ELR (cell line): ENCODE measurements around the gene MAST4.

Experiments
- DNase-seq: peaks from one replicate; pipeline ENCODE4 v3.0.0-alpha.2; 2015; ENCODE audit warnings: low read depth

The MAST4 gene

DNA sequence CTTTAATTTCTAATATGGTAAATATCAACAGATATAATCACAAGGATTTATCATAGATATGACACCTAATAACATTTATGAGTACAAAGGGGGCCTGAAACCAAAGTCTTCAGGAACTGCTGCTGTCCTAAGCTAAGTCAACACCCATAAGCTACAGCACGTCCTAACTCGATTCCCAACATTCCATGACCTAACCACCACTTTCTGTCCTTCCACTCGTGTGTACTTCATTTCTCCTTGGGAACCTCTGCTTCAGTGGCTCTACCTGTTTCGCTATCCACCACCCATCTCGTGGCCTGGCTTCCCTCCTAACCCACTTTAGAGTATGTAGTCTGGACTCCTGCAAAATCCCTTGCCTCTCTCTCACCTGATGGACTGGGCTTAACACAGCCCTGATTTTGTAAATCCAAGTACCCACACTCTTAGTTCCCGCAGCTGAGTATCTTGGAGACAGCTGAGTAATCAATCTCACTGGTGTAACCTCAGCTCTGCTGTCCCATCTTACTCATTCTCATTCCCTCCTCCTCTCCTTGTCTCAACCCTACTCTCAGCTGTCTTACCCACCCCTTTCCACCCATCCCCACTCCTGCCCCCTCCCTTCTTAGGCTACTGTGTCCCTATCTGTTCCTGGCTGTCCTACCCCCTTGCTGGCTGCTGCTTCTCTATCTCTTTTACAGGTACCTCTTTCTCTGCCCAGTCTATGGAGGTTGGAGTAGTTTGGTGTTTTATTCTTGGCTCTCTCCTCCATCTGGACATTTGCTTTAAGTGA, 101.8 kb downstream of the MAST4 start:
- DNase-seq: no peak

DNA sequence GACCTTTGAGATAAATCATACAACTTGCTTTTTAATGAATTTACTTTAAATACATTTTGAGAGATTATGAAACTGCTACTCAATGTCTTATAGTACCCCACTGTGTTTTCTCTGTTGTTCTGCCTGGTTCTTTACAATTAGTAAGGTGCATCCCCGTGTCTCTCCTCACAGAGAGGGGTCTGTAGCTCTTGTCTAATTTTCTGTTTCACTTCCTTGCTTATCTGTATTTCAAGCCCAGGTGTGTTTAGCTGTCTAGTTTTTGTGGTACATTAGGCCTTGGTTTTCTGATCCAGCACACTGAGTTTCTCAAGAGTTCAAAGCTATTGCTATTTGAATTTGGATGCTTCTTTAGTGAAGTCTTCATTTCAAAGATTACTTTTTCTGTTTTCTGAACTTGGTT, 105.1 kb downstream of the MAST4 start:
- no peak for DNase-seq

DNA sequence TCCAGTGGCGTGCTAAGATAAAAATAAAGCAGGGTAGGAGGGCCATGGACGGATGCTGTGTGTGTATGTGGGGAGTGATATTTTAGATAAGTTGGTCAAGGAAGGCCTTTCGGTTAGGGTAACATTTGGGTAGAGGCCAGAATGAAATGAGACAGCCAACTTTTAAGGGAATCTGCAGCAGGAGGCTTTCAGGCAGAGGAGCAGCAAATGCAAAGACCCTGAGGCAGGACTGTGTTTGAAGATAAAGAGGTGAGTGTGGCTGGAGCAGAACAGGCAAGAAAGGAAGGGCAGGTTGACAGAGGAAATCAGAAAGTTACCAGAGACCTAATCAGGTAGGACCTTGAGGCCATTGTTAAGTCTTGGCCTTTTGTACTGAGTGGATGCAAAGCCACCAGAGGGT, 106.2 kb downstream of the MAST4 start:
- DNase-seq: no peak

DNA sequence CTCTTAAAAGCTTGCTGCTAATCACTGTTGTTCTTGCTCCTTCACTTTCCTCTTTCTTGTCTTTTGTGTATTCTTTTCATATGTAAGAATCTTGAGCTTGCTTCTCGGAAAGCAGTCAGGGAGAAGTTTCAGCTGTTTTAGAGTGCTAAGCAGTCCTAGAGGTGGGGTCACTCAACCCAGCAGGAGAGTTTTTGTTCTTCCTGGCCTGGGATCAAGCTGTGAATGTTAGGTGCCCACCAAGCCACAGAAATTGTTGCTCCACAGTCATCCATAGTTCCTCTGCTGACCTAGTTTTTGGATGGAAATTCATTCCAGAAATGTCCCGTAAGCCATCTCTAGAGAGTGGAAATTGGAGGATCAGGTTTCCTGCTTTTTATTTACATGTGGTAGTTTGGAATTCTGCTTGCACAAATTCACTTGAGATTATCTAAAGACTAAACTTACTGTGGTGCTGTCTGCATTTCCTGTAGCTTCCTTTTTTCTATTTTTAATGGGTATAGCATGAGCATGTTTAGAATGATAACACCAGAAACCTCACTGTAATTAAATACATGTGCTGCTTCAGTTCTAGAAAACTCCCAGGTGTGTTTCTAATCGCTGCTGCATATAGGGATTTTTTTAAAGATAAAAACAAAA, 108.7 kb downstream of the MAST4 start:
- no peak for DNase-seq

DNA sequence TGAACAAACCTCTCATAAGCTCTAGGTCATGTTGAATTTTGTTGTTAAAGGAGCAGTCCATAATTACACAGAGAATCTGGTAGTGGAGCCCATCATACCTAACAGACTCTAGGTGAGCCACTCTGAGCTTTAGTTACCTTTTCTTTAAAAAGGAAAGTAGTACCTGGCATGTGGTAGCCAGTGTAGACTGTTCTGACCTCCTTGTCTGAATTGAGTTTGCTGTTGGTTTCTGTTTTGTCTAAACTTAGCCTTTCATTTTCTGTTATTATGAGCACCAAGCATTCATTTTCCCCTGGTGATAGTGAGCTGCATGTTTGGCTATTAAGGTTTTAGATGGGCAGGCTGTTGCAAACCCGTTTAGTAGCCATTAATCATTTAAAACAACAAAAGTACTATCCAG, 112.2 kb downstream of the MAST4 start:
- DNase-seq: no peak

DNA sequence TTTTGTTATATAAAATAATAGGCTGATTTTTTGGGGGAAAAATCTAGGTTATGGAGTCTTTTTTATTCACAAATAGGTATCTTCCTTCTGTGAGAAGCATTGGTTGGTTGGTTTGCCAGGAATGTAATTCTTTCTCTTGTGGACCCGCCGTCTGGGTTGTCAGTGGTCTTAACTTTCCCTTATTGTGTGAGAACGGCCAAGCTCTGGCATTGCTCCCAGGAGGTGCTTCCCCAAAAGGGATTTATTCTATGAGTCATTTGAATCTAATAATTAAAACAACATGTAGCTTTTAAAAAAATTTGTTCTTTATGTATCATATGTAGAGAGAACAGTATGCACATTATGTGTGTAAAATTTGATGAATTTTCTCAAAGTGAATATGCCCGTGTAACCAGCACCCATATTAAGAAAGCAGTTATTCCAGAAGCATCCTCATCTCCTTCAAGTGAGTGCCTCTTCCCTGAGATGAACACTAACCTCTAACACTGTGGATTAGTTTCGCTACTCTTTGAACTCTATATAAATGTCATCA, 114.4 kb downstream of the MAST4 start:
- DNase-seq: no peak

DNA sequence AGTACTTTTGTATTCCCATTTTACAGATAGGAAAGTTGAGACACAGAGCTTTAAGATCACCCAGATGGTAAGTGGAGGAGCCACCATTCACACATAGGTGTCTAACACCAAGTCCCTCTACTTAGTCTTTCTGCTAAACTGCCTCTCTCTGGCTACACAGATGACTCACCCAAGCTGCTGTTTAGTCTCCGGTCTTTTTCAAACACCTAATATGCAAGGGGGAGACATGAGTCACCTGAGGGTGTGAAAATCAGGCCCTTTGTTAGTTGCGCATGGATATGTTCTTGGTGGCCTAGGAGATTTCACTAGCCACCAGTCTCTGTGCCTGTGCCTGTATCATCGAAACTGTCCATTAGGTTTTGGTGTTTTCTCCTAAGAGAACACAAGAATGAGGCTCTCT, 117.8 kb downstream of the MAST4 start:
- peak; percentile 9 for DNase-seq

DNA sequence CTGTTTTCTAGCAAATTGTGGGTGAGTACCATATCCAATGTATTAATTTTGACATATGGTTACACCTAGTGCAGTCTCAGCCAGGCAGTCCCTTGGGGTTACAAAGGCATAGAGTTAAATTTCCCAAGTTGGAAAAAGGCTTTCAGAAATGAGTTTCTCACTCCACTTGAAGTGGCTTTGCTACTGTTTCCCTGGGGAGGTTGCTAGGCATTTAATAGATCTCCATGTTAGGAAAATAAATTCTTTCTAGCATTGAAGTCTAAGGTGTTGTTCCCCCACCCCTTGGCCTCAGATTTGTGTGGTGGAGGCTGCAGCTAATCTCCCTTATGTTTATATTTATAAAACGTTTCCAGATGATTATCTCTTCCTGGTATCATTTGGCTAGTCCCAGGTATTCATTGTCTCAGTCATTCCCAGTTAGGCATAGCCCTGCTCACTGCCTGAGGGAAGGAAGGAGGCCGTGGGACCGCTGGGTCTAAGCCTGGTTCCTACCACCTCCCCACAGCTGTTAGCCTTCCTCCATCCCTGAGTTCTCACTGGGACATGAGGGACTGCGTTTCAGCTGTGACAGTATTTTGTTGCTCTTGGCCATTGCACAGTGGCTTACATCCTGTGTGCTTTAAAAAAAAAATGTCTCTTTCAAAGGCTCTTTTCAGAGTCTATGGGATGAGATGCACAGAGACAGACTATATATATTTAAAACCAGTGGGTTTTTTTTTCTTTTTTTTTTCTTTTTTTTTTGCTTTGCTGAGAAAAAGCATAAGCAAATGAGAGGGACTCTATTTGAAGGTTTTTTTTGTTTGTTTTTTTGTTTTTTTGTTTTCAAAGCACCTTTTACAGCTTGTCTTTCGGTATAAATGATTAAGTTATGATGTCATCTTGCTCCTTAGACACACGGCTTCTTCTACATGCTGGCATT, 121.5 kb downstream of the MAST4 start:
- no peak for DNase-seq

DNA sequence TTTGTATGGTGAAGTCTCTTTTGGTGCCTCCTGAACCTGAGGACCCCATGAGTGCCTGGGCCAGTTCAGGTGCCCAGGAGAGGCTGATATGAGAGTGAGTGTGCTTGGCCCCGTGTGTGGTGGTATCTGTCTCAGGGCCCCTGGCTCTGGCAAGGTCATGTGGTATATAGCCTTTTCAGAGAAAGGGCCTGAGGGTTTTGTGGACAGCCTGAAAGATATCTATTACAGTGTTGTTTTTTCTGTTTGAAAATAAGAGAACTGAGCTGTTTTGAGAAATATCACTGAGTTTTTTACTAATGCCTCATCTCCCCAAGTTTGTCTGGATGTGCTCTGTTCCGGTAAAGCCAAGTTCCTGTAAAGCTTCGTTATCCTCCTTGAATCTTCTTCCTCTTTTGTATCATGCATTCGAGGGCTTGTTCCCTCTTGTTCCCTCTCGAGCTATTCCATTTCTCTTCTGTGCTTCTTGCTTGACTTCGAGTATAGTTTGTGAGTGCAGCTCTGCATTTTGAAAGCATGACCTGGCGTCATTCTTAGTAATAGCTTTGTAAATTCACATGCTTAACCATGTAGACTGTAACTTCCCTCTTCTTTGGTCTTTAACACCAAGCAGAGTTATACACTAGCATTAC, 122.3 kb downstream of the MAST4 start:
- no peak for DNase-seq

DNA sequence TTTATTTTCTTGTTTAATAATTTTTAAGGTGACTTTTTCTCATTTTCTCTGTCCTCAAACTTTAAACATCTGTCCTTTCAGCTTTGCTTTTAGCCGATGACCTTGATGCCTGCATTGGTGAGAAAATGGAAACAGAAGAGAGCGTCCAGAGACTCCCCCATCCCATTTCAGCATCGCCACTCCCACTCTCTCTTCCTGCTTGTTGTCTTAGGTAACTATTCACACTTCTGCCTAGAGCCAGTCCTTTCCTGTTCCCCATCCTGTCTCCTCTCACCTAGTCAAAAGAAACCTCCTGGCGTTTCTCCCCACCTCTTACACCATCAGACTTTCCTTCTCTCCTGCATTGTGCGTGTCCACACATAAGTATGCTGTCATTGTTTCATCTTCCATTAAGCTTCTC, 124.6 kb downstream of the MAST4 start:
- no peak for DNase-seq

DNA sequence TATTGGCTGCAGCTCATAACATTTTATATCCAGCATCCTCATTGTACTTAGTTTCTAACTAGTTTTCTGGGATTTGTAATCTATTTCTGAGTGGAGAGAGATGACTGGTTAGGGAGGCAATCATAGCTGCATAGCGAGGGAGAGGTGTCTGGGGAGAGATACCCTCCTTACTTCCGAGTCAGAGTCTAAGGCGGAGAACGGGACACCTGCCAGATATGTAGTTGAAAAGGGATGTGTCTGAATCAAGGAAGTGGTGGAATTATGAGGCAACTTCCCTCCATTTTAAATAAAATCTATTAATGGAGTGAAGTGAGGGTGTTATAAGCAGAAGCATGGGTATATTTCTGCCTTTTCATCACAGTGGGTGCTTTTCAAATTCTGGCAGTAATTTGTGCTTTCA, 126.5 kb downstream of the MAST4 start:
- no peak for DNase-seq

DNA sequence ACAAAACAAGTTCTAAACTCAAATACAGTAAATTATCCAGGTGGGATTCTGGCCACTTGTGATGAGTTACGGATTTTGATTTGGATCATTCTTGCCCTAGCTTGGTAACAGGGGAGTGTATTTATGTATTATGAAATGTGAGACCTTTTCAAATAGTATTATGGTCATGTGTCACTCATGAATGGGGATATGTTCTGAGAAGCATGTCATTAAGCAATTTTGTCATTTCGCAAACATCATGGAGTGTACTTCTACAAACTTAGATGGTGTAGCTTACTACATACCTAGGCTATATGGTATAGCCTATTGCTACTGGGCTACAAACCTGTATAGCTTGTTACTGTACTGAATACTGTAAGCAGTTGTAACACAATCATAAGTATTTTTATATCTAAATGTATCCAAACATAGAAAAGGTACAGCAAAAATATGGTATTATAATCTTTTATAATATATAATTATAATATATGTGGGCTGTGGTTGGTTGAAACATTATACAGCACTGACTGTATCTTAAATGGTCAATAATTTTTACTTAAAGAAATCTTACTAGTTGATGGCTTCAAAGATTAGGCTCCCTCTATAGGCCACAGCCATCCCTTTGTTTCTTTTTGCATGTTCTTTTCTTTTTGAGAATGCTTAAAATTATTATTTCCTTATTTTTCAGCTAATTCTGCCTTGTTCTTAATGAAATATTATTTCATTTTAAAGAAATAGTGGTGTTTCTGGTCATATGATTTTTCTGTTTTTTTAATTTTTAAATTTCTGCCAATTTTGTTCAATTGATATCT, 128.4 kb downstream of the MAST4 start:
- DNase-seq: peak; percentile 9

DNA sequence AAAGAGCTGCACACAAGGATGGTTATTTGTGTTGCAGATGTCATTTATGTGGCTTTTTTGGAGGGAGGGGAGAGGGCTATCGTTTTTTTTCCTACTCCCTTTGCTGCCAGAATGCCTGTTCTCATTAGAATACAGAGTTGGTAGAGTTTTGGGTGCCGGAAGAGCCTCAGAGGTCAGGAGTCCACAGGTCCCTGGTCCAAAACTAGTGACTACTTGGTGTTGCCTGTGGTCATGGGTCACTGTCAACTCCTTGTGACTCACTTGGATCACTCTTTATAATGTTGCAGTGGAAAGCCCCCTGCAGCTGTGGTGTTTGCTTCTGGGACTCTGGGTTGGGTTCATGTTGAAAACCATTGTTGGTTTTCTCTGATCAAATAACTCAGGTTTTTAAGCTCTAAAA, 131.4 kb downstream of the MAST4 start:
- no peak for DNase-seq

DNA sequence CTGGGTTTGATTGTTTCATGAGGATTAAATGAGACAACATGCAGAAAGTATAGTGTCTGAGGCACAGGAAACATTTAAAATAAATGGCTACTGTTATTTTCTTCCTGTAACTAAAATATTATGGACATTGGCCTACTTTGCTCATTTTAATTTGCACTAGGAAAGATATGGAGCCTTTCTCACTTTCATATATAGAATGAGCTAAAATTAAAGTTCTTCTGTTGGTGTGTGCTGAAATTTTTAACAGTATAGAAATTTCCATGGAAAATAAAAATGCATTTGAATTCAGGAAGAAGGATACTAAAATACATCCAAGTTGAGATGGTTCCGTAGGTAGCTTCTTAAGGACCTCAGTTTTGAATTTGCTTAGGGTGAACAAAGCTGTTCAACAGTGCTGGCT, 131.9 kb downstream of the MAST4 start:
- DNase-seq: no peak

DNA sequence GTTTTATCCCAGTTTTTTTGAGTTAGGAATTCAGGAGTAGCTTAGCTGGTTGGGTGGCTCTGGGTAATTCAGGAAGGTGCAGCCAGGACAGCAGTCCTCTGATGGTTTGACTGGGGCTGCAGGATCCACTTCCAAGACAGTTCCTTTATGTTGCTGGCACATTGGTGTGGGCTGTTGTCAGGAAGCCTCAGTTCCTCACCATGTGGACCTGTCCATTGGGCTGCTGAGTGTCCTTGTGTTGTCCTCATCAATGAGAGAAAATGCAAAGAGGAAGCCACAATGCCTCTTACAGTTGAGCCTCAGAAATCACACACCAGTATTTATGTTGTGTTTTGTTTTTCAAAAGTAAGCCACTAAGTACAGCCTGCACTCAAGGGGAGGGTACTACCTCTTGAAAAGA, 140.9 kb downstream of the MAST4 start:
- no peak for DNase-seq

DNA sequence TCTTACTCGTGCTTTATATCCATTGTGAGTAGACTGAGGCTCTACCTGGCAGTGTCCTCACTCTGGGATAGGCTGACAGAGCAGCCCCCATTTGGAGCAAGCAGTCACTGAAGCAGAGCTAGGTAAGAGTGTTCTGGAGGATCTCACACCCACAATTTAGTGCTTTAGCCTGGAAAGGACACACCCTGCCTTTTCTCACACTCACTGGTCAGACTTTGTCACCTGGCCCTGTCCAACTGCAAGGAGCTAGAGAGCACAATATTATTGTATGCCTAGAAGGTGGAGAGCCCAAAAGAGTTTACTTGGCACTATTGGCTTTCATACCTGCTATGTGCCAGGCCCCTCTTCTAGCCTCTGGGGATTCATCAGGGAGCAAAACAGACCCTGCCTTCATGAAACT, 141.9 kb downstream of the MAST4 start:
- no peak for DNase-seq

DNA sequence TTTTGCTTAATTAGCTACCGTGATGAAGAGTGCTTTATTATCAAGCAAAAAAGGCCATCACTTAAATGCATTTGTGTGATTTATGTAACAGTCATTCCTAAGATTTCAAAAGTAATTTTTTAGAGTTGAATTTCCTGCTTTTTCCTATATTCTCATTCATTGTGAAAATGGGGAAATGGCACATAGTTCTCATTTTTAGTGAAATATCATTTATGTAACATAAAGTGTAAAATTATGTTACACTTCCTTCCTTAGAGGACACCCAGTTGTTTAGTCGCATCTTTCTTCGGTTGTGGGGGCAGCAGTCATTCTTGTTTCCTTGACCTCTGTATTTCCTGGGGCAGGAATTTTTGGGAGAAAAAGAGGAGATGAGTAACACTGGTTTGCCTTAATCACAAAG, 142.8 kb downstream of the MAST4 start:
- DNase-seq: no peak

DNA sequence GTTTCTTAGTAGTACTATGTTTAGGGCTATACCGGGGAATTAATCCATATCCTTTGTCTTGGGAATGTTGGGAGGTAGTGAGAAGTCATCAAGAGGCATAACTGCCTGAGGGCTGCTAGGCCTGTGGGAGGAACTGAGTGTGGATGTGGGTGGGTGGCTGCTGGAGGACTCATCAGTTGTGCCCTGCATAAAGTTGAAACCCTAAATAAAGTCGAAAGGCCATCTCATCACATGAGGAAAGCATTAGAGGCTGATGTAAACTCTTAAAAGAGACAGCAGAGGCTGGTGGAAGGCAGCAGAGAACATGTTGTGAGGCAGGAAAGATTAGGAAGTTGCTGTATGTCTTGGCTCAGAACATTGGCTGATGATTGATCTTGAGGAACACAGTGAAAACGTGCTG, 143.8 kb downstream of the MAST4 start:
- no peak for DNase-seq

DNA sequence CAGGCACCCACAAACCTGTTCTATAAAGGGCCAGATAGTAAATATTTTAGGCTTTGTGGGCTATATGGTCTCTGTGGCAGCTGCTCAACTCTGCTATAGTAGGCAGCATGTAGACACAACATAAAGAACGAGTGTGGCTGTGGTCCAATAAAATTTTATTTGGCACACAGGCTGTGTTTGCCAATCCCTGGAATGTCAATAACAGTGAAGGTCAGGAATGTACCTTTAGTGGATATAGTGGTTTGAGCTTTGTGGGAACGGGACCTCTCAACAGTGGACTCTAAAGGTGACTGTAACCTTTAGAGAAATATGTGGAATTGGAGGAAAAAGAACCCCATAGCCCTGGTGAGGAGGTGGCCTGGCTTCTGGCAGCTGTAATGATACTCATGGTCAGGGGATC, 145.2 kb downstream of the MAST4 start:
- no peak for DNase-seq

DNA sequence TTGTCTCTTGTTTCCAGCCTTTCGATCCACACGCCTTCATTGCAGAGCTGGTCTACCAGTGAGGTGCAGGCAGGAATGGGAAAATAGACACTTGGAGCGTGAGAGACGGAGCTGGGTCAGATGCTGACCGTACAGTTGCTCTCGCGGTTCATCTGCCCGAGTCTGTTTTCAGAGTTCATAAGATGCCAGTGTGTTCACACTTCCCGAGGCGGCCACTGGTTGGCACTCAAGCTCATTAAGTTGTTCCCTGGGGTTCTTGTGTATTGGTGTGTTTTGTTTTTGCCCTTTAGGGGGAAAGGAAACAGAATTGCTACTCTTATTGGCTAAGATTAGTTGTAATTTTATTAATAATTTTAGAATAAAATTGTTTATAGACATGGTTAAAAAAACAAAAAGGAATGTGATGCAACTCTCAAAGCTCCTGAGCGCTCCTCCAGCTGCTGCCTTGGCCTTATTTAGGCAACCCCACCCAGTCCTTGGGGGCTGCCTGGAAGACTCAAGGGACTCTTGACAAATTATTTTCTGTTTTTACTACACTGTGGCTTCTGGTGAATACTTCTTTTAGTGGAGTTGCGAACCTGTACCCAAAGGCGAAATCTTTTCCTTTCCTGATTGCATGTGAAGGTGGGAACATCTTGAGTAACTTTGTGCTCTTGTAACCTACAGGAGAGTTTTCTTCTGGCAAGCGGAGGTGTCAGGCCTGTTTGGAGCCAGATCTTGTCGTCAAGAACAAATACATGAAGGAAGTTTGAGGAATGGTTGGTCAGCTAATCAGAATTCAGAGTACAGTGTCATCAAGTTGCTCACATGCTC, 146.1 kb downstream of the MAST4 start:
- DNase-seq: peak; percentile 18

DNA sequence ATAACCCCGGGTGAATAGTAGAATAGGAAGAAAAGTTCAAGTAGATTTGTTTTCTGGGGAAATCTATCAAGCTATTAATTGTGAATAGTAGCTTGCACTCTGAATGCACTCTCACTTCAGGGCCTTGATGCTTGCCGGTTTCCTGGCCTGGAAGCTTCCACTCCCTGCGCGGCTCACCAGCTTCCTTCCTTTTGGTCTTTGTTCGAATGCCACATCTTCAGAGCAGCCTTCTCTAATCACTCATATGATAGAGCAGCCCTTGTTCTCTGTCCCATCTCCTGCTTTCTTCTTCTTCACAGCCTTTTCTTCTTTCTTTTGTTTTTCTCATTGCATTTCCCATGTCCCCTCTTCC, 146.7 kb downstream of the MAST4 start:
- no peak for DNase-seq
